Keratinocyte (primary cell): ENCODE data around the gene LPAR6.

Source experiments
- EZH2 ChIP-seq: IDR thresholded peaks from one replicate; pipeline ENCODE4 v1.6.1; 2012; ENCODE audit warnings: inconsistent platforms, mild to moderate bottlenecking, low read length, moderate library complexity
- TF ChIP-seq, protein P1 (sequence below), 3 experiments: IDR thresholded peaks in 1 of 3; conservative IDR thresholded peaks in 1 of 3; optimal IDR thresholded peaks in 1 of 3; 2 replicates in 2 of 3; 3 replicates in 1 of 3; pipeline versions ENCODE3 to v1.5.1; 2011; ENCODE audit warnings: low read length in 3 of 3, mild to moderate bottlenecking in 3 of 3, moderate library complexity in 2 of 3, control low read depth in 1 of 3, inconsistent platforms in 1 of 3; ENCODE audit not compliant: insufficient read depth in 2 of 3; ENCODE audit errors: extremely low read depth in 1 of 3

DNA sequence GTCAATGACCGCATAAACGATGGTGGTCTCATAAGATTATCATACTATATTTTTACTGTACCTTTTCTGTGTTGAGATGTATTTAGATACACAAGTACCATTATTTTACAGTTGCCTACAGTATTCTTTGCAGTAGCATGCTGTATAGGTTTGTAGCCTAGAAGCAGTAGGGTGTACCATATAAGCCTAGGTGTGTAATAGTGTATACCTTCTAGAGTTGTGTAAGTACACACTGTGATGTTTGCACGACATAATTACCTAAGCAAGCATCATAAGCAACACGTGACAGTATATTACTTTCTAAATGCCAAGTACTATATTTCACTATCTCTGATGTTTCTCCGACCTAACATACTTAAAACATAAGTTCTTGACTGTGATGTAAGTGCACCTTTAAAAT lies 2.7 kb downstream of the LPAR6 start:
- TF ChIP-seq, protein P1, sequence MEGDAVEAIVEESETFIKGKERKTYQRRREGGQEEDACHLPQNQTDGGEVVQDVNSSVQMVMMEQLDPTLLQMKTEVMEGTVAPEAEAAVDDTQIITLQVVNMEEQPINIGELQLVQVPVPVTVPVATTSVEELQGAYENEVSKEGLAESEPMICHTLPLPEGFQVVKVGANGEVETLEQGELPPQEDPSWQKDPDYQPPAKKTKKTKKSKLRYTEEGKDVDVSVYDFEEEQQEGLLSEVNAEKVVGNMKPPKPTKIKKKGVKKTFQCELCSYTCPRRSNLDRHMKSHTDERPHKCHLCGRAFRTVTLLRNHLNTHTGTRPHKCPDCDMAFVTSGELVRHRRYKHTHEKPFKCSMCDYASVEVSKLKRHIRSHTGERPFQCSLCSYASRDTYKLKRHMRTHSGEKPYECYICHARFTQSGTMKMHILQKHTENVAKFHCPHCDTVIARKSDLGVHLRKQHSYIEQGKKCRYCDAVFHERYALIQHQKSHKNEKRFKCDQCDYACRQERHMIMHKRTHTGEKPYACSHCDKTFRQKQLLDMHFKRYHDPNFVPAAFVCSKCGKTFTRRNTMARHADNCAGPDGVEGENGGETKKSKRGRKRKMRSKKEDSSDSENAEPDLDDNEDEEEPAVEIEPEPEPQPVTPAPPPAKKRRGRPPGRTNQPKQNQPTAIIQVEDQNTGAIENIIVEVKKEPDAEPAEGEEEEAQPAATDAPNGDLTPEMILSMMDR (optimal IDR thresholded peaks at IDR 0.05 in 1 of 3, IDR thresholded peaks at IDR 0.05 in 1 of 3, conservative IDR thresholded peaks at IDR 0.05 in 1 of 3; ENCODE audit: extremely low read depth in 1 of 3, insufficient read depth in 2 of 3, low read length in 3 of 3) = no peak
- TF ChIP-seq EZH2 = no peak
